ENCODE measurements around the gene CELA2A.

DNA sequence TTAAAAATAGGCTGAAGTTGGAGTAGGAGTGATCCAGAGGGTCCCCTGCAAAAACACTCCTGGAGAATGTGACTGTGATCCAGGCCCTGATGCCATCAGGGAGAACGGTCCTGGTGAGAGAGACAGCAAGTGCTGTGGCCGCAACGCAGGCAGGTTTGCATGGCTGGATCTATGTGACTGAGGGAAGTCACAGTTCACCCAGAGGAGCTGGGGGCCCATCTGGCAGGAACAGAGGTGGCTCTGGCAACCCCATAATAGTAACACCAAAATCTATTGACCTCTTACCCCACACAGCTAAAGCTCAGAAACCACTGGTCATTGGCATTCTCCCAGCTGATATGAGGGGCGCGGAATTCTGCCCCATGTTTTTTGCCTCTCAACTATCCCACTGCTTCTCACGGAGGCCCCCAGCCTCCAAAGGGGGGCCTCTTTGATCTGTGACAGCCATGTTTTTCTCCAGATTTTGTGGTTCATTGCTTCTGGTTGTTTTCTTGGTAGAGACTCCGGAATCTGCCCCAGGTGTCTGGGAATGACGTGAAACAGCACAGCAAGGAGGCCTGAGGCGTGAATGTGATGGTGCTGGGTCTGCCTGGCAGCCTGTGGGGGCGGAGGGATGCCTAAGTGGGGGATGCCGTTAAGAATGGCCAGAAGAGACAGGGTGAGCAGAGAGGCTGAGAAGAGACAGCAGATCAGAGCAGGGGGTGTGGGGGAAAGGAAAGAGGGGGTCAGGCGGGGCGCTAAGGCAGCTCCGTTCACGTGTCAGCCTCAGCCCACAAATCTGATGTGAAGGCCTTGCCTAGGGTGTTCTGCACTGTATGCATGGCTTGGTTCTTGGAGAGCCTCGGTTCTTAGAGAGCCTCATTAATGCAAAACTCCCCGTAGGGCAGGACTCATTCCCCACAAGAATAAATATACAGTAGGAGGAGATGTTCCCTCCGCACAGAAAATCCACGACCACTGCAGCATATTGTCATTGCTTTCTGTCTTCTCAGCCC, 43.9 kb downstream of the CELA2A start:
- TF ChIP-seq, protein P1, sequence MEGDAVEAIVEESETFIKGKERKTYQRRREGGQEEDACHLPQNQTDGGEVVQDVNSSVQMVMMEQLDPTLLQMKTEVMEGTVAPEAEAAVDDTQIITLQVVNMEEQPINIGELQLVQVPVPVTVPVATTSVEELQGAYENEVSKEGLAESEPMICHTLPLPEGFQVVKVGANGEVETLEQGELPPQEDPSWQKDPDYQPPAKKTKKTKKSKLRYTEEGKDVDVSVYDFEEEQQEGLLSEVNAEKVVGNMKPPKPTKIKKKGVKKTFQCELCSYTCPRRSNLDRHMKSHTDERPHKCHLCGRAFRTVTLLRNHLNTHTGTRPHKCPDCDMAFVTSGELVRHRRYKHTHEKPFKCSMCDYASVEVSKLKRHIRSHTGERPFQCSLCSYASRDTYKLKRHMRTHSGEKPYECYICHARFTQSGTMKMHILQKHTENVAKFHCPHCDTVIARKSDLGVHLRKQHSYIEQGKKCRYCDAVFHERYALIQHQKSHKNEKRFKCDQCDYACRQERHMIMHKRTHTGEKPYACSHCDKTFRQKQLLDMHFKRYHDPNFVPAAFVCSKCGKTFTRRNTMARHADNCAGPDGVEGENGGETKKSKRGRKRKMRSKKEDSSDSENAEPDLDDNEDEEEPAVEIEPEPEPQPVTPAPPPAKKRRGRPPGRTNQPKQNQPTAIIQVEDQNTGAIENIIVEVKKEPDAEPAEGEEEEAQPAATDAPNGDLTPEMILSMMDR (conservative IDR thresholded peaks at IDR 0.05; ENCODE audit: low read length) = no peak
- TF ChIP-seq EZH2phosphoT487 (IDR thresholded peaks at IDR 0.05; ENCODE audit: borderline replicate concordance, low read depth, low read length) = no peak
